Measurements from ENCODE around the gene EEFSEC. TPM values are rescaled to one million over a fixed set of nuclear protein-coding genes. Genes with fewer than 3 reads are reported as not detected.
A peak's percentile ranks its signal among the peaks of the same experiment; 100 is the strongest.

Gene EEFSEC
- total RNA-seq, 1 experiment from 2014 or later, result 9.5 TPM

DNA sequence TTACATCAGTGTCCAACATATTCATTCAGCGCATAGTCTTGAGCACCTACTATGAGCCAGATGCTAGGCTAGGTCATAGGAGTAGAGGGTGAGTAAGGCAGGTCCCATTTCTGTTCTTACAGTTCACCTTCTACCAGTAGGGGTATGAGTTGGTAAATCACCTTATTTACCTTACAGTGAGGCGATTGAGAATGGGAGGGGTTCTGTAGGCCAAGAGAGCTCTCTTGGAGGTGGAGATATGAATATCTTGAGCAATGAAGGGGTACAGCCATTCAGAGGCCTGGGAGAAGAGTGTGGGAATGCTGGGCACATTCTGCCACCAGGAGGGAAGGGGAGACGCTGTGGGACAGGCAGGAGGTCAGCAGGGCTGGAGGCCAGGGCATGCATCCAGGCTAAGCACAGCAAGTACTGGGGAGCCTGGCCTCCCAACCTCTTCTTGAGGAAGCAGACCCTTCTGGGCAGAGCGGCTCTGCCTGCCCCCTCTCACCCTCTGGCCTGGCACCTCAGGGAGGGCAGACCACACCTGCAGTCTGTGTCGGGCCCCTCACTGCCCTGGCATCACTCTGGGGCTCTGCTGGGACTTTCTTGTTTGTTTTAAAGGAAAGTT, 123.4 kb downstream of the EEFSEC start:
- Histone ChIP-seq H3K4me2 (ENCODE audit: insufficient read depth, insufficient read length, low read length) (no peak overlapping the region), H3K9me3 (ENCODE audit: control insufficient read depth, low read depth, low read length) (no peaks in the 10 kb centered on the region), H3K23ac (ENCODE audit: insufficient read length, low read depth, low read length) (no peak overlapping the region), H2BK20ac (ENCODE audit: low read depth, low read length, poor library complexity, severe bottlenecking) (no peak overlapping the region), H2BK15ac (ENCODE audit: low read depth, low read length) (no peak overlapping the region), H3K56ac (ENCODE audit: insufficient read length, low read depth, low read length) (no peak overlapping the region), H4K20me1 (ENCODE audit: control insufficient read depth, insufficient read depth, insufficient read length) (no peaks in the 10 kb centered on the region), H2AK5ac (ENCODE audit: insufficient read length, low read length) (no peak overlapping the region), H3K27me3 (ENCODE audit: insufficient read depth, low read length) (no peaks in the 10 kb centered on the region), H3K18ac (ENCODE audit: insufficient read length, low read depth, low read length) (no peak overlapping the region), H2BK12ac (ENCODE audit: insufficient read length, low read depth, low read length) (no peak overlapping the region), H3K4ac (ENCODE audit: low read depth, low read length) (no peak overlapping the region), H2BK120ac (ENCODE audit: low read depth, low read length, poor library complexity, severe bottlenecking) (no peak overlapping the region), H4K91ac (ENCODE audit: insufficient read length, low read depth, low read length) (no peak overlapping the region), H2BK5ac (ENCODE audit: insufficient read length, low read length) (no peak overlapping the region), H3T11ph (ENCODE audit: low read length) (no peak overlapping the region), H4K5ac (ENCODE audit: insufficient read length, low read depth, low read length) (no peak overlapping the region), H3K23me2 (ENCODE audit: insufficient read length, low read depth, low read length, poor library complexity, severe bottlenecking) (no peaks in the 10 kb centered on the region), H3K79me1 (ENCODE audit: insufficient read depth, low read depth, low read length, poor library complexity, severe bottlenecking) (no peaks in the 10 kb centered on the region), H3K9ac (ENCODE audit: extremely low read depth, insufficient read length, low read length) (no peak overlapping the region), H3K79me2 (ENCODE audit: insufficient read depth, low read length) (no peaks in the 10 kb centered on the region), H4K8ac (replicated peaks; ENCODE audit: insufficient read length, low read depth, low read length) (no peak overlapping the region), H3K27ac (ENCODE audit: insufficient read length, low read depth, low read length) (no peak overlapping the region), H3K4me1 (ENCODE audit: insufficient read depth, low read length) (peaks cover 15% of the 10 kb centered on the region; the same call in 1 of the 2 replicates), H3K14ac (ENCODE audit: insufficient read depth, low read length) (no peak overlapping the region; the same call in 1 of the 2 replicates), H2AFZ (ENCODE audit: low read length) (no peak overlapping the region)
- H3K27ac Mint-ChIP-seq, result peak overlapping the region in 1 of 3 experiments; percentile 39; a peak in 1 of 7 replicates
- no peaks in the 10 kb centered on the region; a peak in 1 of 7 replicates for H3K36me3 Mint-ChIP-seq (ENCODE audit: insufficient read depth in 1 of 3, low read depth in 3 of 3)
- H3K4me1 Mint-ChIP-seq, result peaks cover 55 to 58% of the 10 kb centered on the region in 2 experiments
- WGBS (ENCODE audit: extremely low coverage, insufficient read length, low lambda C conversion rate), result no CpG with 5 or more reads among the region's 5 CpGs
- H3K27me3 Mint-ChIP-seq (ENCODE audit: low read depth), result peaks cover 34% of the 10 kb centered on the region
- TF ChIP-seq, protein P1, sequence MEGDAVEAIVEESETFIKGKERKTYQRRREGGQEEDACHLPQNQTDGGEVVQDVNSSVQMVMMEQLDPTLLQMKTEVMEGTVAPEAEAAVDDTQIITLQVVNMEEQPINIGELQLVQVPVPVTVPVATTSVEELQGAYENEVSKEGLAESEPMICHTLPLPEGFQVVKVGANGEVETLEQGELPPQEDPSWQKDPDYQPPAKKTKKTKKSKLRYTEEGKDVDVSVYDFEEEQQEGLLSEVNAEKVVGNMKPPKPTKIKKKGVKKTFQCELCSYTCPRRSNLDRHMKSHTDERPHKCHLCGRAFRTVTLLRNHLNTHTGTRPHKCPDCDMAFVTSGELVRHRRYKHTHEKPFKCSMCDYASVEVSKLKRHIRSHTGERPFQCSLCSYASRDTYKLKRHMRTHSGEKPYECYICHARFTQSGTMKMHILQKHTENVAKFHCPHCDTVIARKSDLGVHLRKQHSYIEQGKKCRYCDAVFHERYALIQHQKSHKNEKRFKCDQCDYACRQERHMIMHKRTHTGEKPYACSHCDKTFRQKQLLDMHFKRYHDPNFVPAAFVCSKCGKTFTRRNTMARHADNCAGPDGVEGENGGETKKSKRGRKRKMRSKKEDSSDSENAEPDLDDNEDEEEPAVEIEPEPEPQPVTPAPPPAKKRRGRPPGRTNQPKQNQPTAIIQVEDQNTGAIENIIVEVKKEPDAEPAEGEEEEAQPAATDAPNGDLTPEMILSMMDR (conservative IDR thresholded peaks at IDR 0.05), result no peak
- DNase-seq, result peak; percentile 26
- no peaks in the 10 kb centered on the region for H3K9me3 Mint-ChIP-seq
- H3K4me3 Mint-ChIP-seq, result no peak overlapping the region
